Liver (tissue), 3 donors: ENCODE measurements around the gene MAGI1.

Experiments used
- ATF3 ChIP-seq: IDR thresholded peaks from 2 replicates; pipeline ENCODE4 v1.6.1; 2016; ENCODE audit warnings: antibody characterized with exemption
- CTCF ChIP-seq: fragments of 150-350 bp; IDR thresholded peaks from 2 replicates; pipeline ENCODE4 v1.5.1; 2017; ENCODE audit warnings: improper control_type of control experiment, low read depth, low read length; ENCODE audit not compliant: missing input control
- EGR1 ChIP-seq, 2 donors: IDR thresholded peaks; 2 replicates each; pipeline ENCODE4 v1.6.1; 2016 to 2018; ENCODE audit warnings: antibody characterized with exemption in 2 of 2, low read depth in 2 of 2
- GABPA ChIP-seq, 2 donors: IDR thresholded peaks in 1 of 2; conservative IDR thresholded peaks in 1 of 2; 2 replicates each; pipeline ENCODE4 v1.6.1; 2016; ENCODE audit warnings: antibody characterized with exemption in 2 of 2, mild to moderate bottlenecking in 1 of 2, moderate library complexity in 1 of 2
- JUND ChIP-seq, 2 donors: IDR thresholded peaks; 2 replicates each; pipeline ENCODE4 v1.6.1; 2016; ENCODE audit warnings: antibody characterized with exemption in 2 of 2
- MAX ChIP-seq: IDR thresholded peaks from 2 replicates; pipeline ENCODE4 v1.6.1; 2016; ENCODE audit warnings: antibody characterized with exemption
- RAD21 ChIP-seq, 2 donors: IDR thresholded peaks; 2 replicates each; pipeline ENCODE4 v1.6.1; 2016; ENCODE audit warnings: antibody characterized with exemption in 2 of 2, mild to moderate bottlenecking in 2 of 2
- REST ChIP-seq: IDR thresholded peaks from 2 replicates; pipeline ENCODE4 v1.6.1; 2016; ENCODE audit warnings: antibody characterized with exemption, mild to moderate bottlenecking
- SP1 ChIP-seq: IDR thresholded peaks from 2 replicates; pipeline ENCODE4 v1.6.1; 2018; ENCODE audit warnings: antibody characterized with exemption, mild to moderate bottlenecking
- YY1 ChIP-seq: IDR thresholded peaks from 2 replicates; pipeline ENCODE4 v1.6.1; 2016; ENCODE audit warnings: antibody characterized with exemption, mild to moderate bottlenecking
- ZBTB33 ChIP-seq: IDR thresholded peaks from 2 replicates; pipeline ENCODE4 v1.6.1; 2016; ENCODE audit warnings: antibody characterized with exemption
- donor health status: healthy.
- donor health status: healthy.

GRCh38 chr3:66068255-66068654, 29.5 kb upstream of the MAGI1 start:
- TF ChIP-seq REST (no peak), EGR1 (IDR thresholded peaks at IDR 0.05; ENCODE audit: low read depth in 2 of 2) (no peak), CTCF (no peak), GABPA (IDR thresholded peaks at IDR 0.05 in 1 of 2, conservative IDR thresholded peaks at IDR 0.05 in 1 of 2) (no peak), RAD21 (IDR thresholded peaks at IDR 0.05) (no peak), ATF3 (no peak), MAX (no peak), JUND (IDR thresholded peaks at IDR 0.05) (no peak), YY1 (no peak), SP1 (no peak), ZBTB33 (no peak)
